Effector memory CD8-positive, alpha-beta T cell (primary cell): ENCODE results near the gene DNAAF8.
A peak's percentile ranks its signal among the peaks of the same experiment; 100 is the strongest.

ENCODE experiments used
- ATAC-seq: fragments of 150-1000 bp; cut with Tn5 transposase; replicated peaks from 2 replicates; pipeline ENCODE4 v1.10.0; 2021; ENCODE audit warnings: mild to moderate bottlenecking, moderate library complexity
- DNase-seq, 3 experiments: peaks; one replicate each; pipeline ENCODE4 v3.0.0; 2021
- H3K27ac Mint-ChIP-seq, 2 donors: one replicate each; pipeline ENCODE4 v1.8.0; 2022; ENCODE audit warnings: mild to moderate bottlenecking in 2 of 2, mixed read lengths in 2 of 2, moderate library complexity in 2 of 2
- H3K27me3 Mint-ChIP-seq, 2 donors: one replicate each; pipeline ENCODE4 v1.8.0; 2022; ENCODE audit warnings: mixed read lengths in 2 of 2
- H3K36me3 Mint-ChIP-seq: one replicate; pipeline ENCODE4 v1.8.0; 2022; ENCODE audit warnings: mild to moderate bottlenecking, moderate library complexity, mixed read lengths; ENCODE audit not compliant: insufficient read depth
- H3K4me1 Mint-ChIP-seq, 2 donors: one replicate each; pipeline ENCODE4 v1.8.0; 2022; ENCODE audit warnings: low read depth in 2 of 2, mixed read lengths in 2 of 2
- H3K4me3 Mint-ChIP-seq, 2 donors: one replicate each; pipeline ENCODE4 v1.8.0; 2022; ENCODE audit warnings: mild to moderate bottlenecking in 2 of 2, mixed read lengths in 2 of 2, moderate library complexity in 2 of 2
- H3K9me3 Mint-ChIP-seq, 2 donors: one replicate each; pipeline ENCODE4 v1.8.0; 2022; ENCODE audit warnings: mixed read lengths in 2 of 2

The DNAAF8 gene

DNA sequence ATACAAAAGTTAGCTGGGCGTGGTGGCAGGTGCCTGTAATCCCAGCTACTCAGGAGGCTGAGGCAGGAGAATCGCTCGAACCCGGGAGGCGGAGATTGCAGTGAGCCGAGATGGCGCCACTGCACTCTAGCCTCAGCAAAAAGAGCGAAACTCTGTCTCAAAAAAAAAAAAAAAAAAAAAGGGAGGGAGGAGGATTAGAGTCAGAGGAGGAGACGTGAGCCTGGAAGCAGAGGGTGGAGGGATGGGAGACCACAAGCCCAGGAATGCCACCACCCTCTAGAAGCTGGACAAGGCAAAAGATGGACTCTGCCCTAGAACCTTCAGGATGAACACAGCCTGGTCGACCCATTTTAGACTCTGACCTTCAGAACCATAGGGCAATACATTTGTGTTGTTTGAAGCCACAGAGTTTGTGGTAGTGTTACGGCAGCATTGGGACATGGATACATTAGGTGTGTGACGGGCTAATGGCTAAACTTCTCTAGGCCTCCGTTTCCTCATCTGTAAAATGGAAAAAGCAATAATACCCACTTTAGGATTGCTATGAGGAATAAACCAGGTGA lies 58.7 kb downstream of the DNAAF8 start:
- no peaks in the 10 kb centered on the region for H3K9me3 Mint-ChIP-seq
- no peak overlapping the region for H3K4me3 Mint-ChIP-seq
- H3K27ac Mint-ChIP-seq = no peak overlapping the region
- H3K36me3 Mint-ChIP-seq = no peaks in the 10 kb centered on the region
- no peaks in the 10 kb centered on the region for H3K27me3 Mint-ChIP-seq
- DNase-seq = no peak
- ATAC-seq = no peak
- H3K4me1 Mint-ChIP-seq = peaks cover 0 to 3% of the 10 kb centered on the region in 2 donors

DNA sequence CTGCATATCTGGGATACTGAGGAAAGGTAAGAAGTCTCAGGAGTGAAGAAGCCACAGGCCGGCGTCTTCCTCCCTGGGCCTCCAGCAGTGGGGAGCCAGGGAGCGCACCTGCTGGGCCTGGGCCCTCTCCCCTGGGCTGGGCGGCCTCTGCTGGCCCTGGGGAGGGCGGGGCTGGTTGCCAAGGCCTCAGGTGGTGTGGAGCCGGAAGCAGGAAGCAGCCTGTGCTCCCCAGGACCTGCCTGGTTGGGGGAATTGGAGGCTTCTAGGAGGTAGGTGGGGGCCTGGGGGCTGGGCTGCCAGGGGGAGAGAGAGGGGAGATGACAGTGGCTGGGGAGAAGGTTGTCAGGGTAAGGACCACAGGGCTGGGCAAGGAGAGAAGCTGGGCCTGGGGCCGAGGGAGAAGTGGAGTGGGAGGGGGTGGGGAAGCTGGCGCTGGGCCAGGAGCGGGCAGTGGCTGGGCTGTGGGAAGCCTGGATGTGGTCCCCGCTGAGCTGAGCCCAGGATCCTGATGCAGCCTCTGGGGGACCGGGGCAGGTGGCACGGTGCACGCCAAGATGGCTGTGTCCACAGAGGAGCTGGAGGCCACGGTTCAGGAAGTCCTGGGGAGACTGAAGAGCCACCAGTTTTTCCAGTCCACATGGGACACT lies 61.0 kb downstream of the DNAAF8 start, which contains the start of gene SMIM22:
Gene SMIM22, plus strand, starts transcription at position 189 of the 647 bp plus-strand sequence. Its CDS starts 366 bp downstream, at position 555.
- Mint-ChIP-seq H3K4me3 (no peak within 1 kb of the TSS), H3K27me3 (no peaks in the 10 kb centered on the region), H3K4me1 (peaks cover 0 to 1% of the 10 kb centered on the region in 2 donors), H3K27ac (no peak within 1 kb of the TSS), H3K9me3 (no peaks in the 10 kb centered on the region), H3K36me3 (peaks cover 3% of the 10 kb centered on the region)
- no peak for DNase-seq
- ATAC-seq = no peak

DNA sequence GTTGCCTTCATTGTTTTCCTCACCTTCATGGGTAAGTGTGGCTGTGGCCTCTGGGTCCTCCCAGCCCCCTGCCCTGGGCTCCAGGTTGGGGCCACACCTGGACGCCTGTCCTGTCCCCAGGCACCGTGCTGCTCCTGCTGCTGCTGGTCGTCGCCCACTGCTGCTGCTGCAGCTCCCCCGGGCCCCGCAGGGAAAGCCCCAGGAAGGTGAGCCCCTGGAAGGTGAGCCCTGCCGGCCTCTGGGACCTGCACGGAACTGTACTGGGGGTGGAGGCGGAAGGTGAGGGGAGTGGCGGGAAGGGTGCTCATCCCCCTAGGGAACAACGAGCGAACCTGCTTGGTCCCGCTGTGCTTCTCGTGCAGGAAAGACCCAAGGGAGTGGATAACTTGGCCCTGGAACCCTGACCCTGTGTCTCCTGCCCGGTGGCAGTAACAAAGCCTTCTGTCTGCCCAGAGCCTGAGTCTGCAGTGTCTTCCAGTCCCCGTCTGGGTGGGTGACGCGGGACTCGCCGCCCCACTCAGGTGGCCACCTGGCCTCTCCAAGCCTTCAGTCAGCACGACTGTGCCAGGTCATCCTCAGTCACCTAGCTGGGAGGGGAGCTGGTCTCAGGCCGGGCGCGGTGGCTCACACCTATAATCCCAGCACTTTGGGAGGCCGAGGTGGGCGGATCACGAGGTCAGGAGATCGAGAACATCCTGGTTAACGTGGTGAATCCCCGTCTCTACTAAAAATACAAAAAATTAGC lies 61.7 kb downstream of the DNAAF8 start:
- ATAC-seq (no peak), DNase-seq (no peak)
- Mint-ChIP-seq H3K4me3 (no peak overlapping the region), H3K27ac (no peak overlapping the region), H3K4me1 (peaks cover 0 to 4% of the 10 kb centered on the region in 2 donors), H3K27me3 (no peaks in the 10 kb centered on the region), H3K36me3 (peaks cover 3% of the 10 kb centered on the region), H3K9me3 (no peaks in the 10 kb centered on the region)

DNA sequence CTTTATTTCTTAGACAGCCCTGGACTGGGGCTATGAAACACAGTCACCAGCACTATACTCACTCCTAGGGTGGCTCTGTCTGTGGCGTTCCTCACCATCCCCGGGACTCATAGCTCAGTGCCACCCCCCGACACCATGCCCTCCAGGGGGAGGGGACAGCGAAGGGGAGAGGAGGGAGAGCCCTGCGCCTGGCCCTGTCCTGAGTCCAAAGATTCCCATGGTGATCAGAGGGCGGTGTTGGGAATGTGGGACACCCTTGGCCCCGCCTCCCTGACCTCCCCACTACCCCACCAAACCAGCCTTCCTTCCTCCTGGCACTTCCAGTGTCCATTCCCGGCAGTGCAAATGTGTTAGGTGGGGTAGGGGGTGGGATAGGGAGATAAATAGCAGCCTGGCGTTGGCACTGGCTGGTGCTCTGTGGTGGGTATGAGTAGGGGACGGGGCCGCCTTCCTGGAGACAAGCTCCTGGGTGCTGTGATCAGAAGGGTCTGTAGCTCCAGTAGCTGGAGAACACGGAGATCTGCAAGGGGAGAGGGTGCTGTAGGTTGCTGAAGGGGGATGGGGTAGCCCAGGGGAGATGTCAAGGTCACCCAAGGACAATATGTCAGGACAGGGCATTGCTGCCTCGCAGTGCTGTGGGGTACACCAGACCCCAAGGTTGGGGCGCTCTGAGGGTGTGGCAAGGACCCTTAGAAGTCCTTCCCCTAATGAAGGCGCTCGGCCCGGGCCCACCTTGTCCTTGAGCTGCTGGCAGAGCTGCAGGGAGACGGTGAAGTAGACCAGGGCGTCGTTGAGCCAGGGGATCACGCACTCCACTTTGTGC lies 62.9 kb downstream of the DNAAF8 start:
- no peaks in the 10 kb centered on the region for H3K9me3 Mint-ChIP-seq
- H3K4me1 Mint-ChIP-seq = peaks cover 0 to 9% of the 10 kb centered on the region in 2 donors
- H3K36me3 Mint-ChIP-seq = peaks cover 11% of the 10 kb centered on the region
- ATAC-seq = no peak
- peak overlapping the region in 1 of 2 donors; percentile 75 for H3K27ac Mint-ChIP-seq
- no peak overlapping the region for H3K4me3 Mint-ChIP-seq
- H3K27me3 Mint-ChIP-seq = no peaks in the 10 kb centered on the region
- no peak for DNase-seq

DNA sequence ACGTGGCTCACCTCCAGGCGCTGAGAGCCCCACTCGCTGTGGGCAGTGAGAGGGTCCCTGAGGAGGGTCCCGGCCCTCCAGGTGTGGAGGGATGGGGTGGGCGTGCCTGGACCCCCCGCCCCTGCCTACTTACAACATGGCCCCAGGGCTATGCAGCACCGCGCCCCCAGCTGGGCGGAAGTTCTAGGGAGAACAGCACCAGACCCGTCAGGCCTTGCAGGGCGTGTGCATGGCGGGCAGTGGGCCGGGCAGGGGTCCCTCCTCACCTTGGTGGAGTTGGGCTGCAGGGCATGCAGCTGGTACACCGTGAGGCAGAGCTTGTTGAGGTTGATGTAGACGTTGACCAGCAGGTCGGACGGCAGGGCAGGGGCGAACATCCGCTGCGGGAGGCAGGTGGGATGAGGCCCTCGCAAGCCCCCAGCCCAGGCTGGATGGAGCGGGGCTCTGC lies 63.5 kb downstream of the DNAAF8 start:
- no peak for ATAC-seq
- Mint-ChIP-seq H3K9me3 (no peaks in the 10 kb centered on the region), H3K27me3 (no peaks in the 10 kb centered on the region), H3K4me1 (peaks cover under 1 to 9% of the 10 kb centered on the region in 2 donors), H3K27ac (no peak overlapping the region), H3K4me3 (no peak overlapping the region), H3K36me3 (peaks cover 12% of the 10 kb centered on the region)
- no peak for DNase-seq

DNA sequence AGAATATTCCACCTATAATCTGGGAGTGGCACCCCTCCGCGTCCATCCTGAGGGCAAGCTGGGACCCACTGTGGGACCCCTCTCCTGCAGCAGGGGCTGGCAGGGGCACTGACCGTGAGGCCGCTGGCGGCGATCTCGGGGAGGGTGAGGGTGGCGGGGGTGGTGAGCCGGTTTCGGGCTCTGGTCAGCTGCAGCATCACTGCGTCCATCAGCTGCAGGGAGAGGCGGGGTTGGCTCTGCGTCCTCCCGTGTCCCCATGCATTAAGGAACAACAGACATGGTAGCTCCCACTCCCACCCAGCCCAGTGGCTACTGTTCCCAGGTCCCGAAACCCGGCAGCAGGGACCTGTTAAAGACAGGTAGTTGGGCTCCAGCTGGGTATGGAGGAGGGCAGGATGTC lies 64.1 kb downstream of the DNAAF8 start:
- Mint-ChIP-seq H3K27ac (no peak overlapping the region), H3K36me3 (peaks cover 16% of the 10 kb centered on the region), H3K4me3 (no peak overlapping the region), H3K9me3 (no peaks in the 10 kb centered on the region), H3K4me1 (peaks cover 4 to 11% of the 10 kb centered on the region in 2 donors), H3K27me3 (no peaks in the 10 kb centered on the region)
- DNase-seq (no peak), ATAC-seq (no peak)
